Retina (tissue), 1 donor: ENCODE measurements around the gene OPN4.

Experiments used
- DNase-seq: peaks from one replicate; pipeline ENCODE4 v3.0.0-alpha.2; 2016

Gene OPN4

GRCh38 chr10:86705139-86705538 is 50.8 kb downstream of the OPN4 start:
- DNase-seq, result no peak

DNA sequence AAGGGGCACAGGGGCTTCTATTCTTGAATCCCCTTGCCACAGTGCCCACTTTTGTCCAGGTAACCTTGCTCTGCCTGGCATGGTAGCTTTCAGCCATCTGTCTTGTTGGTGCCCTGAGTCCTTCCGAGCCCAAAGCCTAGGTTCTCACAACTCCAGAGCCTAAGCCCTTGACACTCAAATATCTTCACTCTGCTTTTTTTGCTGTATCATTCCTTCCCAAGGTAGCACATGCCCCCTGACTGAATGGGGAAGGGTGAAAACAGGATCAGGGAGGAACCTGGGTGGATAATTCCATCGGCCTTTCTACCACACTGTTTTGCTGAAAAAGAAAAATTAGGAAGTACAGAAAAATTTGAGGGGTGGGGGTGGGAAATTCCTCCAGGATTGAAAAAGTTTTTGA is 51.6 kb downstream of the OPN4 start:
- no peak for DNase-seq

- no peak for DNase-seq
Observed at GRCh38 chr10:86706401-86706841, 52.1 kb downstream of the OPN4 start.

DNA sequence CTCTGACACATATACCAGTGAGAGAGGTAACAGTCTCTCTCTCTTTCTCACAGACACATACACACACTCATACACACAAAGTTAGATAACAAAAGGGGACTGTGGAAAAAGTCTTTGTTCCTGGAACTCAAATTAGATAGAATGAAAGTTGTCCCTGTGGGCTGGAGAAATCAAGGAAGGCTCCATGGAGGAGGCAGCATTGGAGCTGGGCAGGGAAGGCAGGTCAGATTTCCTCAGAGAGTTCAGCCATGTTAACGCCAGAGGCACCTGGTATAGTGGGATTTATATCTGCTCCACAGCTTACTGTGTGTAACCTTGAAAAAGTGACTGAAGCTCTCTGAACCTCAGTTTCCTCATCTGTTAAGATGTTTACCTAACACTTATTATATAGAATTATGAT is 52.6 kb downstream of the OPN4 start:
- no peak for DNase-seq

DNA sequence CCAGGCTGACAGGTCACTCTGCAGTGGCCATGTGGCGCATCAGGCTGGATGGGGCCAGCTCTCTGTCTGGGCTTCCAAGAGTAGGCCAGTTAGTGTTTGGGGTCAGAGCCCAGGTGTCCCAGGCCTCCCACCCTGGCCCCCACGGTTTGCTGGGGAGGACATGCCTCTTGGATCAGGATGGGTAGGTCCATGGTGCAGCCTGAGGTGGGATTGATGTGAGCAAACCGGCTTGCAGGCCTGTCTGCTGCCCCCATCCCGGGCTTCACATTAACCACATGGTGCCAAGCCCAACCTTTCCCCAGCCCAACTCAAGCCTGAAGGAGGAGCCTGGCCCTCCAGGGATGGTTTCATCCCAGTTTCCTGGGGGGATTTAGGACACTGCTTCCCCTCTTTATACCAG is 53.2 kb downstream of the OPN4 start:
- DNase-seq, result no peak

GRCh38 chr10:86708068-86708782 is 53.9 kb downstream of the OPN4 start:
- peak; percentile 67 for DNase-seq

DNA sequence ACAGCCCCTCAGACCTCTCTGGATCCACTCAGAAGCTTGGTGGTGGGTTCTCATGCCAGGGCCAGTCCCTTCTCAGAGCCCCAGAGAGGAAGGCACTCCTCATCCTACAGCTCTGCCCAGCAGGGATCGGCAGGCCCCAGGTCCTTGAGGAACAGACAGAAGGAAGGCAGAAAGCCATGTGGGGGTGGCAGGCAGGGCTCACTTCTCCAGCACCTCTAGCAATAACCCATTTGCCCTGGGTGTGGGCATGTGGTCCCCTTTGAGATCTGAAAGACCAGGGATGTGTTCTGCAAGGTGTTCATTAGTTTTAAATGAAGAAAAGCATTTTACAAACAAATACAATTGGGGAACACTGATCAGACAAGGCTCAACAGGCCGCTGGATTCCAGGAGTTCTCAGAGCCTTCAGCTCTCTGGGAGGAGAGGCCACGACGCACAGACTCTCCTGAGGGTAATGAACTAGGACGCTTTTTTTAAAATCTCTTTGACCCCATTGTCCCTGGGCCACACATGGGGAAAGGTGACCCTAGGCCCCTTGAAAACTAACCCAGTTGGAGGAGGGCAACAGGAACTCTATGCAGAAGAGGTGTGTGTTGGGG is 54.5 kb downstream of the OPN4 start:
- DNase-seq, result no peak

DNA sequence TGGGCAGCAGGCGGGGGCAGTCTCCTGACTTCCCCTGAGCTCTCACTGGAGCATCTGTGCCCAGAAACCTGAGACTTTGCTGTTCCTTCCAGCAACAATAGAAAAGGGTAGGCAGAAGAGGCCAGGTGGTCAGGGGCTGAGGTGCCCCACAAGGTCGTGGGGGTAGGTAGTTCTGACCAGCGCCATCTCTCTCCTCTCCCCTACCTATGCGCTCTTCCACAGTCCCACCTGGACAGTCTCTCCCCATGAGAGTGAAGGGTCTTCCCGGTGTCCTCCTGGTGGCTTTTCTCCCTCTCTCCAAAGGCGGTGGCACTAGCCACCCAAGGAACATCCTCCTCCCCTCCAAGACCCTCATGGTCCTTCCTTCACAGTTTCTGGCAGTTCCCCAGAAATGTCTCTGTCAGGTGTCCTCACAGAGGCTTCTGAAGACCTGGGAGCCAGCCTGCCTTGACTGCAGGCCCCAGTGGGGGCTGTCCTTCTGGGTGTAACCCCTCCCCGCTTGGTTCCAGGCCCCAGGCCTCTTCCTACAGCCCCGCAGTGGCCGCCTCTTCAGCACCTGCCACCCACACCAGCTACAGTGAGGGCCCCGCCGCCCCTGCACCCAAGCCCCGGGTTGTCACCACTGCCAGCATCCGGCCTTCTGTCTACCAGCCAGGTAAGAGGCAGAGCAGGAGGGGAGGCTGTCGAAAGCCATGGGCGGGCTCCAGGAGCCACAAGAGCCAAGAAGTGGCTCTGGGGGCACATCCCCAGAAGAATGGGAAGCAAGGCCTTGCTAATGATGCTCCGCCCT is 55.2 kb downstream of the OPN4 start:
- DNase-seq, result no peak

DNA sequence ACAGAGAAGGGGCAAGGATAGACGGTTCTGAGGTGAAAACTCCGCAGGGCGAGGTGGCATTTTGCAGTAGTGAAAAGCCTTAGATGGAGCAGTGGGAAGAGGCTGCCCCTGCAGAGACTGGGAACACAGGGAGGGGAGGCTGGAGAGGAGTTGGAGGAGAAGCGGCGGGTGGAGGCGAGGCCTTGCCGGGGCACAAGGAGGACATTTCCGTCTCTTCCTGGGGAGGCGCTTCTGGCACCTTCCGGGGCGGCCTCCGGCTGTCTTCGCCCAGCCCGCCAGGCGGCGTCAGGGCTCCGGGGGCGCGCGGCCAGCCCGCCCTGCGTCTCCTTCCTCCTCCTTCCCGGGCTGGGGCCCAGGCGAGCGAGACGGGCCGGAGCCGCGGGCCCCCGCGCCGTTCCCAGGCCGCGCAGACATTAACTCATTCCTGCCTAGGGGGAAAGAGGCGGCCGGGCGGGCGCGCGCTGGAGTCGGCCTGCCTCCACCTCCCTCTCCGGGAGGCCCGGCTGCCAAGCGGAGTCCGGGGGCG is 56.7 kb downstream of the OPN4 start:
- peak; percentile 94 for DNase-seq

- DNase-seq, result peak; percentile 87
Observed at GRCh38 chr10:86711513-86712316, 57.4 kb downstream of the OPN4 start.

DNA sequence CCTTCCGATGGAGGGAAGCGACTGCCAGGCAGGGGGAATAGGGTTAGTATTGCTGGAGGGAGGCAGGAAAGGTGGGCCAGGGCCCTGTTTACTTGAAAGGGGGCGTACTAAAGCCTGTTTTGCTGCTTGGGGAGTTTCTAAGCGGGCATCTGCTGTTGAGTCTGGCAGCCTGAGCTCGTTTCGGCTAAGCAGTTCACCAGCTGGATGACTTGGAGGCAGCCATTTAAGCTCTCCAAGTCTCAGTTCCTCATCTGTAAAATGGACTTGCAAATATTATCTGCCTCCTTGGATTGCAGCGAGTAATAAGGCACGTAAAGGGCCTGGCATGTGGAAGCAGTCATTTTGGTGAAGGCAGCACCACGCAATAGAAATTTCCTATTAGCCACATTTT is 58.0 kb downstream of the OPN4 start:
- no peak for DNase-seq

- DNase-seq, result no peak
Observed at GRCh38 chr10:86715156-86715795, 60.9 kb downstream of the OPN4 start.

- no peak for DNase-seq
Observed at GRCh38 chr10:86715836-86716235, 61.5 kb downstream of the OPN4 start.
